ENCODE measurements around the gene FOCAD. TPM values are rescaled to one million over a fixed set of nuclear protein-coding genes. Genes with fewer than 3 reads are reported as not detected.

The FOCAD gene
- total RNA-seq, 1 donor from 2014 or later = 25.5 TPM

DNA sequence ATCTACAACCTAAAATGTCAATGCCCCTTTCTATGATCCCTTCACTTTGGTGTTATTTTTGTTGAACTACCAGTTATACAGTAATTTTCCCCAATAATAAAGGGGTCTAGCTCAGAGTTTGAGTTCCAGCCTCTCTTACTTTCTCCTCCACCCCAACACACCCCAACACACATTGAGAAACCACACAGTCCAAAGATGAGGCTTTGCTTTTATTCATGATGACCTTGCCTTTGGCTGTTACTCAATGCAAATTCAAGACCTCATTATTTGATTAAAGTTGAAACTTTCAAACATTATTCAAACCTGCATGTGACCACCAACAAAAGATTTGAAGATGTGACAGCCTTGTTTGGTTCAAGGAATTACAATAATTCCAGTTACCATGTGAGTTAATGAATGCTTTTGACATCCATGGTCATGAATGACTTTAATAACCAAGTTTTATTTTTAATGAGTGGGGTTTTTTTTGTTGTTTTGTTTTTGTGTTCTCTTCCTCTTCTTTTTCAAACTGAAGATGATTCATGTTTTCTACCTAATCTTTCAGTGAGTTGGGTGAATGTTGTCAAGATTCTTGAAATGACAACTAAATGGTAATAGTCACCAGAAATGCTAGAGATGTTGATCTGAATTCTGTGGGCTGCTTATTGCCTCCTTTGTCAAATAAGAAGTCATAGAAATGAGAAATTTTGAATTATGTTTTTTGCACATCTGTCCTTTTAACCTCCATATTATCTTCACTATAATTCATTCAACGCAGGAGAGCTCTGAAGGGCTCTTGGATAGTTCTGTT lies 241.4 kb downstream of the FOCAD start:
- ATAC-seq (no peak), DNase-seq (no peak)
- Histone ChIP-seq H3K4me1 (peaks cover 6% of the 10 kb centered on the region), H3K36me3 (no peaks in the 10 kb centered on the region), H3K4me3 (no peak overlapping the region), H3K9me3 (no peaks in the 10 kb centered on the region), H3K27me3 (no peaks in the 10 kb centered on the region), H3K27ac (no peak overlapping the region)
- TF ChIP-seq CTCF (IDR thresholded peaks at IDR 0.05) = no peak
- intact Hi-C loops (cut with DNase I) = no loop called here

DNA sequence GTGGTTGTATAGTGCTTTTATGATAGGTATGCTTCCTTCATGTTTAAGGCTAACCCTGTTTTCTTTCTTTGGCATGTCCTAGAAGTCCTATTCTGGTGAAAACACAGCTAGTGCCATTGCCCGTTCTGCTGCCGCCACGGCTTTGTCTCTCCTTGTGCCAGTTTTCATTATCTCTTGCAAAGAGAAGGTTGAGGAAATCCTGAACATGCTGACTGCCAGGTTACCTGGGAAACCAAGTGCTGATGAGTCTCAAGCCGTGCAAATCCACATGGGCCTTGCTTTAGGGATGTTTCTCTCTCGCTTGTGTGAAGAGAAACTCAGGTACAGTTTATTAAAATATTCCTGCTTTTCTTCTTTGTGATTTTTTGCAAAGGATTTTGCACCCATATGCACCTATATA lies 245.2 kb downstream of the FOCAD start:
- Histone ChIP-seq H3K36me3 (no peaks in the 10 kb centered on the region), H3K27ac (no peak overlapping the region), H3K4me1 (peaks cover 6% of the 10 kb centered on the region), H3K27me3 (no peaks in the 10 kb centered on the region), H3K9me3 (no peaks in the 10 kb centered on the region), H3K4me3 (no peak overlapping the region)
- intact Hi-C loops (cut with DNase I) = no loop called here
- DNase-seq (no peak), ATAC-seq (no peak)
- TF ChIP-seq CTCF (IDR thresholded peaks at IDR 0.05) = no peak

DNA sequence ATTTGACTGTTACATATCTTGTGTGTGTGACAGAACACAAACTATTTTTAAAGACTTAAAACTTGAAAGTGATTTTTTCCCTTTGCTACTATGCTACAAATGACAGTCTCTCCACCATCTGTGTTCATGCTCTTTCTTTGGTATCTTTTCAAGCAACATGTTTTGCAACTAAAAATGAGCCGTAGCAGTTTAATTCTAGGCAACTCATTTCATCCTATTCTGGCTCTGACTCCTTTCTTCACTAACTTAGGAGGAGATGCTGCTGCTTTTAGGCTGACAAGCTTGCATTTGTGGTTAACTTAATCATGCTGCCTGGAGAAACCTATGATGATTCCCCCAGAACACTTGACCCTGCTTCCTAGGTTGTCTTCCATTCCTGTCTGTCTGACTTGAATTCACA lies 246.8 kb downstream of the FOCAD start:
- no peak for ATAC-seq
- intact Hi-C loops (cut with DNase I) = no loop called here

DNA sequence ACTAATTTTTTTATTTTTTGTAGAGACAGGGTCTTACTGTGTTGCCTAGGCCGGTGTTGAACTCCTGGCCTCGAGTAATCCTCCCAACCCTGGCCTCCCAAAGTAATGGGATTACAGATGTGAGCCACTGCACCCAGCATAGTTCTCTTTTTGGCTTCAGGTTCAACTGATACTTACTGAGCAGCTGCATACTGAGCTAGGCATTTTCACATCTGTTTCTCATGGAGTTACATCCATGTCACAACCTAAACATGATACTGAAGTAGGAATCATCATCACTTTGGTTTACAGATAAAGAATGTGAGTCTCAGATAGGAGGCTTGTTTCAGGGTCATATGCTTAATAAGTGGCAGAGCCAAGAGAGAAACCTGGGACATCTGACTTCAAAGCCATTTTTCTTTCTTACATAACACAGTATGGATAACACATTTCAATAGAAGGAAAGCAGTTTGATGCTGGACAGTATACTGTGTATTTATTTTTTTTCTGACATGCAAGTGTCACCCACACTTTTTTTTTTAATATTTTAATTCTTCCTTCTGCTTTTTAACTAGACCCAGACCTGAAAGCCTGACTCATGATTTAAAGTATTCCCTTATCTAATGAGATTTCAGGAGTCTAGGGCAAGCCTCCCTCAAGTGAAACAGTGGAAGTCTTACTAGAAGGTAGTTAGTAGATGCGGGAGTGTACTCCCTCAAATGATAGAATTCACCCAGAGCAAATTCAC lies 256.6 kb downstream of the FOCAD start:
- no peak for ATAC-seq
- no peak for DNase-seq
- no peak for TF ChIP-seq CTCF (IDR thresholded peaks at IDR 0.05)
- Histone ChIP-seq H3K4me1 (no peaks in the 10 kb centered on the region), H3K27ac (no peak overlapping the region), H3K9me3 (no peaks in the 10 kb centered on the region), H3K27me3 (no peaks in the 10 kb centered on the region), H3K4me3 (no peak overlapping the region), H3K36me3 (peaks cover 4% of the 10 kb centered on the region)
- intact Hi-C loops (cut with DNase I) = loop anchor here (5.0 to 10.0 kb wide), 2 partner anchors 586 to 1013 kb away; no protein-coding TSS in a partner anchor

More for the DNA sequence above, 246.8 kb downstream of the FOCAD start:
- no peak overlapping the region for H3K4me3 ChIP-seq
- DNase-seq = no peak
- H3K27ac ChIP-seq = no peak overlapping the region
- TF ChIP-seq CTCF (IDR thresholded peaks at IDR 0.05) = no peak
- peaks cover 6% of the 10 kb centered on the region for H3K4me1 ChIP-seq
- H3K9me3 ChIP-seq = no peaks in the 10 kb centered on the region
- H3K36me3 ChIP-seq = peaks cover 4% of the 10 kb centered on the region
- H3K27me3 ChIP-seq = no peaks in the 10 kb centered on the region

- Histone ChIP-seq H3K4me1 (no peaks in the 10 kb centered on the region), H3K36me3 (no peaks in the 10 kb centered on the region), H3K4me3 (no peak overlapping the region), H3K27ac (no peak overlapping the region), H3K27me3 (no peaks in the 10 kb centered on the region), H3K9me3 (no peaks in the 10 kb centered on the region)
- peak; percentile 97 for ATAC-seq
- intact Hi-C loops (cut with DNase I) = loop anchor here (5.0 to 10.0 kb wide), 2 partner anchors 586 to 1014 kb away; no protein-coding TSS in a partner anchor
- no peak for DNase-seq
- peak; percentile 88 for TF ChIP-seq CTCF (IDR thresholded peaks at IDR 0.05)
Observed at GRCh38 chr9:20941174-20941690, 257.2 kb downstream of the FOCAD start.

All from upper lobe of right lung (tissue), 1 donor.